ENCODE measurements around the gene DCAF7.

DNA sequence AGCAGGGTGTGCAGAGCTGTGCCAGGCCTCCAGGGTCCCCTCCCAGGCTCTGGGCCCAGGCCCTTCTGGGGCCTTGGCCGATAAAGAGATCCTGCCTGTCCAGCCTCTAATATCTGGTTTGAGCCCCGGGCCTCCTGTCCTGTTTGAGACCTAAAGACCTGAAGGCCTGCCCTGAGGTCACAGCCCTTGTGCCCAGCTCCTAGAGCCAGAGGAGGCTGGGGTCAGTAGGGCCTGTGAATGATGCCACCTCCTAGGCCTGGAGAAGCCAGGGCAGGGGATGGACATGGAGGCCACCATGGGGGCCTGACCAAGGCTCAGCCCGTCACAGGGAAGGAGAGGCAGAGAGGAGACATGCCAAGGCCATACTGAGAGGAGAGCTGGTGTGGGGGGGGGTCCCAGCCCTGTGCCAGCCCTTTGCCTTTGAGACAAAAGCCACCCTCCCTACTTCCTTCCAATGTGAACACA is 19.7 kb upstream of the DCAF7 start:
- TF ChIP-seq CTCF (IDR thresholded peaks at IDR 0.05) (no peak), POLR2A (IDR thresholded peaks at IDR 0.05) (no peak)

Measured in heart left ventricle (tissue), 13 donors.